ENCODE results near the gene SGPP2.
"Not testable (repeated sequence)": the region's sequence is repeated elsewhere in the genome, so short reads cannot be mapped to it uniquely, and the experiment has no call there.

SGPP2 gene, protein sequence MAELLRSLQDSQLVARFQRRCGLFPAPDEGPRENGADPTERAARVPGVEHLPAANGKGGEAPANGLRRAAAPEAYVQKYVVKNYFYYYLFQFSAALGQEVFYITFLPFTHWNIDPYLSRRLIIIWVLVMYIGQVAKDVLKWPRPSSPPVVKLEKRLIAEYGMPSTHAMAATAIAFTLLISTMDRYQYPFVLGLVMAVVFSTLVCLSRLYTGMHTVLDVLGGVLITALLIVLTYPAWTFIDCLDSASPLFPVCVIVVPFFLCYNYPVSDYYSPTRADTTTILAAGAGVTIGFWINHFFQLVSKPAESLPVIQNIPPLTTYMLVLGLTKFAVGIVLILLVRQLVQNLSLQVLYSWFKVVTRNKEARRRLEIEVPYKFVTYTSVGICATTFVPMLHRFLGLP

DNA sequence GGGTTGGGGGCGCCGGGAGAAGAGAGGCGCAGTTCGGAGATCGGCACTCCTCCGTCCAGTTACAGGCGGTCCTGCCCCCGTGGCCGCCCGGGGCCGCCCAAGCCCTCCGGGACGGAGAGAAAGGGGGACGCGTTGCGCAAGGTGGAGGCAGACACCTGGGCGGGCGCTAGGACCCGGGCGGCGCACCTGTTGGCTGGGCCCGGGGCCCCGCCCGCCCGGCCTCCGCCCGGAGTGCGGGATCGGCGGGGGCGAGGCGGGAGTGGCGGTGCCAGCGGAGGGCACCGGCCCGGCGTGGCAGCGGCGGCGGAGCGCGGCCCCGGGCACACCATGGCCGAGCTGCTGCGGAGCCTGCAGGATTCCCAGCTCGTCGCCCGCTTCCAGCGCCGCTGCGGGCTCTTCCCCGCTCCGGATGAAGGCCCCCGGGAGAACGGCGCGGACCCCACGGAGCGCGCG, at the start of gene SGPP2:
Gene SGPP2, plus strand, starts transcription at position 268 of the 453 bp plus-strand sequence. Its CDS starts 60 bp downstream, at position 328.
- DNase-seq, result no peak

DNA sequence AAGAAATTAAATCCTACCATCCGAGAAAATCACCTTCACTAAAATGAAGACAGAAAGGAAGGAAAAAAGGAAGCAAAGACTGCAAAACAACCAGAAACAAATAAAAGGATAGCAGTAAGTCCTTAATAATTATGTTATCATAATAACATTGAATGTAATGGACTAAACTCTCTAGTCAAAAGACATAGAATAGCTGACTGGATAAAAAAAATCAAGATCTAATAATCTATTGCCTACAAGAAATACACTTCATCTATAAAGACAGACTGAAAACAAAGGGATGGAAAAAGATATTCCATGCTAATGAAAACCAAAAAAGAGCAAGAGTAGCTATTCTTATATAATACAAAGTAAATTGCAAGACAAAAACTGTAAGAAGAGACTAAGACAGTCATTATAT, 48.5 kb upstream of the SGPP2 start:
- DNase-seq, result no peak

DNA sequence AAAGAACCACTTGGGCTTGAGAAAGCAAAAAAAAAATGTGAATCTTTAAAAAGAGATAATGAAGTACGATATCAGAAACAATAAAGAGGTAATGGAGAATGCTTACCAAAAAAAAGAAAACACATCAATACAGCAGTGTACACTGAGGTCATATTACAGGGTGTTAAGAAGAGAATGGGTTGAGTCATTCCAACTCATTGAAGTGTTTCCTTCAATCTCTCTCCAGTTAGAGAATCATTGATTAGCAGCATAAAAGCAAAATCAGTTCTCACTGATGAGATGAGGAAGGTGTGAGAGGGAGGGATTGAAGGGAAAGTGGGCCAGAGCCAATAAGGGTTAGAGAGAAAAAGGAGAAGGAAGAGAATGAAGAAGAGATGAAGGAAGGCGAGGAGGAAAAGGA, 43.9 kb upstream of the SGPP2 start:
- DNase-seq, result no peak

DNA sequence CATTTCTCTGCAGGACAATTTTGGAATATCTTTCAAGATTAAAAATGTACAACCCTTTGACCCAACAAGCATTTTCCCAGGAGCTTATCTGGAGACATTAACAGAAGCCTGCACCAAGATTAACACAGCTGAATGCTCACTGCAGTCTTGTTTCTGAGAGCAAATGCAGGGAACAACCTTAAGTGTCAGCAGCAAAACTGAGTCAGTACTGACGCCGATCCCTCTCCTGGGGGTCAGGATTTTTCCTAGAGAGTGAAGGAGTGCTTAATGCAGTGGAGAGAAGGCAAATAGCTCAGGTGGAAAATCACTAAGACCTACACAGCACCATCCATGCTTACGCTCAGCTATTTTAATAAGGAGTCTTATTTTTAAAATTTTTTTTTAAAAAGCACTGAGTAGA, 42.8 kb upstream of the SGPP2 start:
- no peak for DNase-seq

DNA sequence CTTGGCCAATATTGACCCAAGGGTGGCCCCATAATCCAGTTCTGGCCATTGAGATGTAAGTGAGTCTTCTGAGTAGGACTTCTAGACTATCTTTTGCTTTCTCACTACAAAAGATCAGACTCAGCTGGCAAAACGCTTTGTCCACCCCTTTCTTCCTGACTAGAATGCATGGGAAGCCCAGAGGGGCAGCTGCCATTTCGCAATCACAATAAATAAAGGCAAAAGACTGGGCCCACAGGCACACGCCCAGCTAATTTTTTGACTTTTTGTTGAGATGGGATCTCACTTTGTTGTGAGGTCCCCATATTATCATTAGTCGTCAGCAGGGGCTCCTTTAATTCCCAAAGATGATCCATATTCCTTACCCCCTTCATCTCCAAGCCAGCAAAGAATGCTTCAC, 41.1 kb upstream of the SGPP2 start:
- no peak for DNase-seq

DNA sequence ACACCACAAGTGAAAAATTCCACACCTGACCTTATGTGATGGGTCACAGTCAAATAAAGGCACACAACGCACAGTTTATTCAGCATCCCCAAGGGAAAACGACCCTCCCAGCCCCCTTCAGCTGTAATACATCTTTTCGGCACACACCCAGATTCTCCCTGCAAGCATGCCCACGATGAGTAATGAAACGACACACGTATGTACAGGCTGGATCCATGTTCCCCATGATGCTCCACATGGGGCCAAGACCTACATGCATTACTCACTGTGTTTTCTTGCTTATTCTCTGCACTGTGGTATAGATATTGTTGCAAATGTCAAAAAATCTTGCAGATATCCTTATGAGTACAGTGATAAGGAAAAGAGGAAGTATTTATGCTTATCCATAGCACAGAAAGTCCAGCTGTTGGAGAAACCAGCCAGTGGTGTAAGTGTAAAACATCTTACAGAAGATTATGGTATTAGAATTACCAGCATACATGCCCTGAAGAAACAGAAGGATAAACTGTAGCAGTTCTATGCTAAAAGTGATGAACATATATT, 32.5 kb upstream of the SGPP2 start:
- DNase-seq, result no peak

DNA sequence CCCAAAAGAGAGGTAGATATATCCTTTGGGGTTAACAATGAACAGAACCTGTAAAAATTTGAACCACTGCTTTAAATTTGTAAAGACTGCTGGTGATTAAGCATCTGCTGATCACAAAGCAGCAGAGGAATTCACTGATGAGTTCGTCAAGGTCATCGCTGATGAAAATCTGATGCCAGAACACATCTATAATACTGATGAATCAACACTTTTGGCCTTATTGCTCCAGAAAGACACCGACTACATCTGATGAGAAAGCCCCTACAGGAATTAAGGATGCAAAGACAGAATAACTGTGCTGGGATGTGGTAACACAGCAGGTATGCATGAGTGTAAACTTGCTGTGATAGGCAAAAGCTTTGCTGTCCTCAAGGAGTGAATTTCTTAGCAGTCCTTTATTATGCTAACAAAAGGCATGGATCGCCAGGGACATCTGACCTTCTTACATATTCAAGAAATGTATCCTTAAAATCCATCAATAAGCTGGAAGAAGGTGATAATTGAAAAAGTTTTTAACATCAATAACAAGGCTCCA, 30.5 kb upstream of the SGPP2 start:
- DNase-seq, result no peak

DNA sequence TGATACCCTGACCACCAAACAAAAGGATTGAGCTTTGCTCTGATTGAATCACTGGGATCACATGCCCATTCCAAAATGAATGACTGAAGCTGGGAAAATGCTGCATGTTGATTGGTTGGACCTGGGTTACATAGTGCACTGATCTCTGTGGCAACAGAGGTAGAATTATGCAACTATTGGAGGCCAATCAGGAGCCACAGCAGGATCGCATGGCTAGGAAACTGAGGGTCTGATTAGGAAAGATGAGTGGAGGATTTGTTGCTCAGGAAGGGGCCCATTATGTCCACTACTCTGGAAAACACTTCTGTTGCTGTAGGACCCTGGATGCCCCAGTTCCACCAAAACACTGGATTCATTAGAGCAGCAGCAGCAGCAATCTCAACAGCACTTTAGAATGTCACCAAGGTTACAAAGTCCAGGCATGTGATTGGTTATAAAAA, 25.9 kb upstream of the SGPP2 start:
- DNase-seq, result peak; percentile 47

DNA sequence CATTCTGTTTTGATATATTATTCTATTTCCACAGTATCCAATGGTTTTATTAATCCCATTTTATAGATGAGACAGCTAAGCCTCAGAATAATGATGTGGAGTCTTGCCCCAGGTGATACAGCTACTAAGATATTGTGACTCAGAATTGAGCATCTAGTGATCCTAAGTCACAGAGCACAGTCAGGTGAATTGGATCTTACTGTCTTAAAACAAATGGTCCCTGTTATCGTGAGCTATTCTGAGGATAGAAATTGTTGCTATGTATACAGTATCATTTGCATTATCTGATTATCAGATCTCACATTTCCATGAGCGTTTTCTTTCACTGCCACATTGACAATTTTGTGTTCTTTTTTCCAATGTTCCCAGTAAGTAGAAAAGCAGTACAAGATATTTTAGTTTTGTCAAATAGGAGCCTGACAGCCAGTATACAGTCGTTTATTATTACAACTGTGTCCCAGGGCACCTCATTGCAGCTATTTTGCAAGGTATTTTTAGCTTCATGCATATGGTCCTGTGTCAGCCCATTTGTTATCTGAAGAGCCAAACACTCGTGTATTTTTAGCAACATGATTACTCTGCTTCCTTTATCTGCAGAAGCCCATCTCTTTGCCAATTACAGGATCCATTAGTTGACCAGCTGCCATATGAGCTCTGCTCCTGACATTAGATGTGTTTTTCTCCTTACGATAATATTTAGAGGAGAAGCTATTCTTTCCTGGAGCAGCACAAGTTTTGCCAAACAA, 25.1 kb upstream of the SGPP2 start:
- DNase-seq, result peak; percentile 77

DNA sequence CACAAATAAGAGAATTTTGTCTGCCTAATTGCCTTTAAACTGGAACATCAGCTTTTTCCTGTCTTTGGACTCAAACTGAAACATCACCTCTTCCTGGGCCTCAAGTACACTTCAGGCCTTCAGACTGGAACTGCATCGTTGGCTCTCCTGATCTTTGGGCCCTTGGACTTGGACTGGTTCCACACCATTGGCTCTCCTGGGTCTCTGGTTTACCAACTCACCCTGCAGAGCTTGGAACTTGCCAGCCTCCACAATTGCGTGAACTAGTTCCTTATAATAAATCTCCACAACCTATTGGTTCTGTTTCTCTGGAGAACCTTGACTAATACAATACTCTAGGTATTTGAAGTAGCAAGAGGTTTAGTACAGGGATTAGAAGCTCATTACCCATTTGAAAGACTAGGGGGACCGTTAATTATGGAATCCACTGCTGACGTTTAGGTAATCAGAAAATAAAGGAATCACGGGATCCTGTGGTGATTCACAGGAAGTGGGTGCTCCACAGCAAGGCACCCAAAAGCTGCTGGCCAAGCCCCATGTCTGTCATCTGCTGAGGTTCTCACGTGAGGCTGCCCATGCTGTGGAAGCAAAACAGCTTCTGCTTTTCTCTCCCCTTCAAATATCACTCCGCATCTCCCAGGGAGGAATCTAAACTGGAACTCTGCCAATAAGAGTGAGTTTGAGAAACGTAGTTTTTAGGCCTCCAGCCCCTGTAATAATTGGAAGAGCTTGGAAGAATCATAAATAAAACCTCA, 20.0 kb upstream of the SGPP2 start:
- DNase-seq, result no peak

DNA sequence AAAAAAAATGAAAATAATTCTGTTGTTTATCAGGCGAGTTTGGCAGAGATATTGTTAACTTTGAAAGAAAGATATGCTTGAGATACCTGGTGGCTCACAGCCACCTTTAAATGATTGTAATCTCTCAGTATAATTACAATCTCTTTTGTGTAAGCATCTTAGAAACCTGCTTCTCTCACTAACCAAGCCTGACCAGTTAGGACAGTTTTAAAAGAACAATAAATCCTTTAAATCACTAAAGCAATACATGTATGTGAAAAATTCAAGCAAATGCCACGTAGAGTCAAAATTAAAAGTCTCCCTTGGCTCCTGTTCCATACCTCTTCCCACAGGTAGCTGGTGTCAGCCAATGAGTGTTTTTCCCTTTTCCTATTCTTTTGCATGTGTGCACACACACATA, 15.7 kb upstream of the SGPP2 start:
- DNase-seq, result no peak

DNA sequence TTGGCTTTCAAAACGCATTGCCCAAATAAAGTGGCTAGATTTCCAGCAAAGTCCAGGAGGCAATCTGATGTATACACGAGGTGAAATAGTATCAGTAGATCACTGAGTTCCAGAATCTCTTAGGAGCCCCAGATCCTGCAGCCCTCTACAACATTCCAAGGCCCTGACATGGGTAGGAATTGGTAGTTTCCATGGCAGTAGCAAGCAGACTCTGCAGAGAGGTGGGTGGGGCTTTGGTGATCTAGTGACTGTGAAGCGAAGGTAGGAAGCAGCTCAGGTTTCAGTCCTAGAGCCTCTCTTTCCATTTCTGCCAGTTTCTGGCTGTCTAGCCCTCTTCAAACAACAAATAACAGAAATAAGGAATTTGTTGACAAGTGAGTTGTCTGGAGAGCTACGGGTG, 13.8 kb upstream of the SGPP2 start:
- no peak for DNase-seq

DNA sequence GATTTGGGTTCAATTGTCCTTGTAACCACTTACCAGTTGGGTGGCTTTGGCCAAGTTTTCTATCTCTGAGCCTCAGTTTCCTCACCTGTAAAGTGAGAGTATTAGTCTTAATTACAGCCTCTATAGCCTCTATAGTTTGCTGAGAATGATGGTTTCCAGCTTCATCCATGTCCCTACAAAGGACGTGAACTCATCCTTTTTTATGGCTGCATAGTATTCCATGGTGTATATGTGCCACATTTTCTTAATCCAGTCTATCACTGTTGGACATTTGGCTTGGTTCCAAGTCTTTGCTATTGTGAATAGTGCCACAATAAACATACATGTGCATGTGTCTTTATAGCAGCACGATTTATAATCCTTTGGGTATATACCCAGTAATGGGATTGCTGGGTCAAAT, 12.0 kb upstream of the SGPP2 start:
- not testable (repeated sequence) for DNase-seq

DNA sequence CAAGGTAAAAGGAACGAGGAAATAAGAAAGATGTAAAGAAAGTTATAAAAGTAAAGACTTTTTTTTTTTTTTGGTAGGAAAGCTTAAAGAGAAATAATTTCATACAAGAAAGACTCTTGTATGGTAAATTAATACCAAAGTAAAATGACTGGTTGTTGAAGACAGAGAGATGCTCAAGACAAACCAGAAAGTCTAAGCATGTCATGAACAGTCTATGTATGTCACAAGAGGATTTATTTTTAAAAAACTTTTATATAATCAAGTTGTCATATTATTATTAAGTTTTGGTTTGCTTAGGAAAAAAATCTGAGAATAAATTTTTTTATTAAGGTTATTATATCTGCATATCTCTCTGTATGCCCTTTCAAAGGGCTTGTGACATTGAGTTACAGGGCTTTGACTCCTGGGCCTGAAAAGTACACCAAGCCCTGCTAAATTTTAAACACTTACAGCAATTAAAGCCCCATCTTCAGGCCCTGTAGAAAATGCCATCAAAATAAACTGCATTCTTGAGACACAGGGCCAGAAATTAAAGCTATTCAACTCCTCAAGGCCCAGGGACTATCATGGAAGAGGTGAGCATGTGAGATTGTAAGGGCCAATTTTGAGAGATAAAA, 10.9 kb upstream of the SGPP2 start:
- DNase-seq, result no peak

DNA sequence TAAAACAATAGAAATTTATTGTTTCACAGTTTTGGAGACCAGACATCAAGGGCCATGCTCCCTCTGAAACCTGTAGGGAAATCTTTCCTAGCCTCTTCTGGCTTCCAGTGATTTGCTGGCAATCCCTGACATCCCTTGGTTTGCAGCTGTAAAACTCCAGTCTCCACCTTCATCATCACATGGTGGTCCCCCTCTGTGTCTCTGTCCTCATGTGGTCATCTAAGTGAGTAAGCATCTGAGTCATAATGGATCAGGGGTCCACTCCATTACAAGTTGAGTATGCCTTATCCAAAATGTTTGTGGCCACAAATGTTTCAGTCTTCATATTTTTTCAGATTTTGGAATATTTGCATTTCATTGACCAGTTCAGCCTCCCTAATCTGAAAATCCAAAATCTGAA, 5.6 kb upstream of the SGPP2 start:
- DNase-seq, result no peak

DNA sequence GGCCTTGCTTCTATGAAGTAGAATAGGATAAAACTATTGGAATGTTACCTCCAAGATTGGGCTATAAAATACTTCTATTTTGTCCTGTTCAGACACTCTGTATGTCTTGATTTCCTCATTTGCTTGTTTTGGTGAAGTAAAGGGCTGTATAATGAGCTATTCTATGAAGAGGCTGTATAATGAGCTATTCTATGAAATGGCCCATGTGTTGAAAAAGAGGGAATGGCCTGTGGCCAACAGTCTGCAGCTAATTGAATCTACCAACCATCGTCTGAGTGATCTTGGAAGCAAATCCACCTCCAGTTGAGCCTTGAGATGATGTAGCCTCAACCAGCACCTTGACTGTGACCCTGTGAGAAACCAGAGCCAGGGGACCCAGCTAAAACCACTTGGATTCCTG, 3.8 kb upstream of the SGPP2 start:
- DNase-seq, result no peak

DNA sequence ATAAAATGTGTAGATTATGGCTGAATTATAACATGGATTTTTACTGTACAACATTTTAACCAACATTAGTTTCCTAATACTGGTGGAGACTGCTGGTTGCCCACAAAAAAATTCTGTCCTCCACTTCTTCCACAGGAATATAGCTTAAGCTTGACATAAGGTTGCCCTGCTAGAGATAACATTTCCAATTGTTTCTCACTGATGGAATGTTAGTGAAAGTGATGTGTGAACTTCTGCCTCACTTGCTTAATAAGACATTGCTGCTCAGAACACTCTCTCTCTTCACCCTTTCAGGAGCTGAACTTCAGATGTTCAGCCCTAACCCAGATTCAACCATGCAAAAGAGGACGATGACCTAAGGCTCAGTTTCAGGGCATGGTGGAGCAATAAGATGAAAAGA, 2.7 kb upstream of the SGPP2 start:
- DNase-seq, result no peak

DNA sequence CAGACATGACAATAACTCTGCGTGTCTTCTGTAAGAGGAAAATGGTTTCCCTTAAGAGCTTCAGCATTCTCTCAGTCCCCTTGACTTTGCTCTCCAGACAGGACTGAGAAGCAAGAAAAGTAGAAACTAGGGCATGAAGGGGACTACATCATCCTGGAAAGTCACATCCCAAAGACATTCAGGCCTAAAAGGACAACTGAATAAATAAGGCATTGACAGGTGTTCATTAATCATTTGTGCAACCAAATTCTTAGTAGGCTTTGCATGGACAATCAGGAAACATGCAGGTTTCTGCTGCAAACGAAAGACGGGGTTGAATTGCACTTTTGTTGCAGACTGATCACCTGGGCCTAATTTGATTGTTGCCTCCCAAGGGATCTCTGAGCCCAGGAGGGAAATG, 1.2 kb upstream of the SGPP2 start:
- no peak for DNase-seq

DNA sequence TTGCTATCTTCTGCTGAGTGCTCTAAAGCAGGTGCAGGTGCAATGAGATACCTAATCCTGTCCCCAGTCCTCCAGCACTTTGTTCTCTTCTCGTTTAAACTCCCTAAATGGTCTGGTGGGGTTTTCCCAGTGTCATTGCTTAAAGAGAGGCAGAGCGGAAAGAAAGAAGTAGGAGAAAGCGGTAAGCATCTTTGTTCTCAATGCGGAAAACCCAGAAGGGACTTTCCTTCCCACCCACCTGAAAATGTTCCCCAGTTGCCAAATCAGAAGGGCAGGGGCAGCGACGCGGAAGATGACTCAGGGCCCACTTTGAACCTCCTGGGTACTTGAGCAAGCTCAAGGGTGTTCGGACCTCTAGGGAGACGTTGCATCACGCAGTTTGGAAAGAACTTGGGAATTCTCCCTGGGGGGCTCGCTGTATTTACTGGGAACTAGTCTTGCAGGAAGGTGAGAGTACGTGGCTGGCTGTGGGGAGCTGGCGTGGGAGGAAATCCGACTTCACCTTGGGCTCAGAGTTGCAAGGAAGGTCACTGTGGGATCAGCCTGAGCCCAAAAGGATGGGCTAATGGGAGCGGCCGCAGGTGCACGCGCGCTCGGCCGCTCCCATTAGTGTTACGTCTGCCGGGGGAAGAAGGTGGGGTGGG, 589 bp upstream of the SGPP2 start:
- no peak for DNase-seq

DNA sequence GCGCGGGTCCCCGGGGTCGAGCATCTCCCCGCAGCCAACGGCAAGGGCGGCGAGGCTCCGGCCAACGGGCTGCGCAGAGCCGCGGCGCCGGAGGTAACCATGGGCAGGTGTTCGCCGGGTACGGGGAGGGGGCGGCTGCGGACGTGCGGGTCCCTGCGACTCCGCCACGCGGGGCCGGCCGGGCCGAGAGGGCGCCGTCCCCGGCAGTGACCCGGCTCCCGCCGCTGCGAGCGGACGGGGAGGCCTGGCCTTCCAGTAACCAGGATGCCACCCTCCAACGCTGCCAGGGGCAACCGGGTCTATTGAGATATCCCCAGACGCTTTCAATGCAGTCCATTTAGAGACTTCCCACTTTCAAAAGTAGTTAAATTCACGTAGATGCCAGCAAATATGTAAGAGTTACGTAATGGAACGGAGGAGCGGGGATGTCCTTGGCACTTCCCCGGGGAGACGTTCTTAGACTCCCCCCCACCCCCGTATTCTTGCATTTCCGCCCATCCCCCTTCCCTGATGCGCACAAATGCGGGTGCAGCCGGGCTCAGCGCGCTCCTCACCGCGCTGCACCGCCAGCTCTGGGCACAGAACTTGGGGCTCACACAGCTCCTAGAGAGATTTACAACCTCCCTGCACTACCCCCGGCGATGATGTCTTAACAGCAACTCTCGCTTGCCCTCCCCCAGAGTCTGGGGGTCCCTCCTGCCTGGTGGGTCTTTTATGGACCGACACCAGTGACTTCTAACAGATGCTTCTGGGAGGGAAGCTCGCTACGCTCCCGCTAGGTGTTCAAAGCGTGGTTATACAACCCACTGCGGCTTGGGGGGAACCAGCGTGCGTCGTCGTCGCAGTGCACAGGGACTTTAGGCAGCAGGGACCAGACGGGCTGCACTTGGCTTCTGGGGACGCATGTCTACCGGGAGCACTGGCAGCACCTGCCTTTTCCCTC, 657 bp downstream of the SGPP2 start:
- DNase-seq, result no peak
